RWPE2 (cell line): ENCODE measurements around the gene TIPARP.

Experiments
- ATAC-seq: fragments of 200-7000 bp; cut with Tn5 transposase; 3 replicates; pipeline ENCODE4 v1.9.1; 2021; ENCODE audit warnings: low read depth
- DNase-seq: peaks from one replicate; pipeline ENCODE4 v3.0.0-alpha.2; 2020; ENCODE audit warnings: low spot score
- H3K27ac ChIP-seq: fragments of 450-650 bp; 2 replicates; pipeline ENCODE4 v1.5.1; 2017; ENCODE audit warnings: mild to moderate bottlenecking; ENCODE audit not compliant: poor library complexity, severe bottlenecking
- H3K27me3 ChIP-seq: fragments of 250-450 bp; sonication (Bioruptor Pico); 2 replicates; pipeline ENCODE4 v1.5.1; 2021; ENCODE audit warnings: mild to moderate bottlenecking, moderate library complexity; ENCODE audit not compliant: insufficient read depth, poor library complexity, severe bottlenecking
- H3K36me3 ChIP-seq: fragments of 250-450 bp; sonication (Bioruptor Pico); 2 replicates; pipeline ENCODE4 v1.5.1; 2020; ENCODE audit warnings: low read depth, mild to moderate bottlenecking, moderate library complexity
- H3K4me1 ChIP-seq: fragments of 250-450 bp; sonication (Bioruptor Pico); 2 replicates; pipeline ENCODE4 v1.5.1; 2021; ENCODE audit warnings: mild to moderate bottlenecking, moderate library complexity; ENCODE audit not compliant: insufficient read depth, poor library complexity, severe bottlenecking
- H3K4me3 ChIP-seq: fragments of 250-450 bp; sonication (Bioruptor Pico); 2 replicates; pipeline ENCODE4 v1.5.1; 2021; ENCODE audit warnings: mild to moderate bottlenecking, moderate library complexity; ENCODE audit not compliant: severe bottlenecking
- H3K9me3 ChIP-seq: fragments of 250-450 bp; sonication (Bioruptor Pico); 2 replicates; pipeline ENCODE4 v1.5.1; 2021; ENCODE audit warnings: mild to moderate bottlenecking, moderate library complexity; ENCODE audit not compliant: severe bottlenecking
- CTCF ChIP-seq: fragments of 450-650 bp; IDR thresholded peaks from one replicate; pipeline ENCODE4 v1.5.1; 2017; ENCODE audit warnings: mild to moderate bottlenecking, moderate library complexity; ENCODE audit not compliant: poor library complexity, severe bottlenecking

The TIPARP gene

GRCh38 chr3:156728267-156728985 lies 54.0 kb downstream of the TIPARP start:
- Histone ChIP-seq H3K4me1 (peaks cover 9% of the 10 kb centered on the region), H3K27ac (peak overlapping the region; percentile 32), H3K27me3 (no peaks in the 10 kb centered on the region), H3K4me3 (no peak overlapping the region), H3K9me3 (no peaks in the 10 kb centered on the region), H3K36me3 (no peaks in the 10 kb centered on the region)
- DNase-seq = no peak
- peak; percentile 44 for ATAC-seq
- no peak for TF ChIP-seq CTCF

- Histone ChIP-seq H3K9me3 (no peaks in the 10 kb centered on the region), H3K4me3 (no peak overlapping the region), H3K4me1 (peaks cover 9% of the 10 kb centered on the region), H3K27me3 (no peaks in the 10 kb centered on the region), H3K36me3 (no peaks in the 10 kb centered on the region), H3K27ac (no peak overlapping the region)
- no peak for TF ChIP-seq CTCF
- ATAC-seq = peak; percentile 24; the same call in 1 of the 3 replicates
- DNase-seq = no peak
These were observed 55.2 kb downstream of the TIPARP start for GRCh38 chr3:156729460-156730179.

GRCh38 chr3:156731813-156732212 lies 57.4 kb downstream of the TIPARP start:
- Histone ChIP-seq H3K4me1 (peaks cover 9% of the 10 kb centered on the region), H3K9me3 (no peaks in the 10 kb centered on the region), H3K27ac (no peak overlapping the region), H3K4me3 (no peak overlapping the region), H3K36me3 (no peaks in the 10 kb centered on the region), H3K27me3 (no peaks in the 10 kb centered on the region)
- ATAC-seq = no peak
- DNase-seq = no peak
- no peak for TF ChIP-seq CTCF

- Histone ChIP-seq H3K27me3 (no peaks in the 10 kb centered on the region), H3K27ac (no peak overlapping the region), H3K4me3 (no peak overlapping the region), H3K36me3 (no peaks in the 10 kb centered on the region), H3K4me1 (peaks cover 9% of the 10 kb centered on the region), H3K9me3 (no peaks in the 10 kb centered on the region)
- no peak for DNase-seq
- TF ChIP-seq CTCF = no peak
- ATAC-seq = no peak
These were observed 57.9 kb downstream of the TIPARP start for GRCh38 chr3:156732261-156732660.
